Stimulated activated CD8-positive, alpha-beta memory T cell treated with anti-CD3 and anti-CD28 coated beads, Interleukin-15, amount 100 ng/mL, for 4 hours (primary cell): Measurements from ENCODE around the gene NLRP8.
"Not testable (repeated sequence)": the region's sequence is repeated elsewhere in the genome, so short reads cannot be mapped to it uniquely, and the experiment has no call there.

ENCODE experiments used
- DNase-seq, 2 donors: peaks; one replicate each; pipeline ENCODE4 v3.0.0-alpha.2; 2020; ENCODE audit warnings: low read depth in 2 of 2

The NLRP8 gene

GRCh38 chr19:55947532-55947931 lies at the start of gene NLRP8:
Gene NLRP8, plus strand, starts transcription at chr19:55947832.
- no peak for DNase-seq

- DNase-seq, result no peak
Observed at GRCh38 chr19:55898911-55899310, 48.7 kb upstream of the NLRP8 start.

GRCh38 chr19:55901369-55902079 lies 46.1 kb upstream of the NLRP8 start:
- no peak for DNase-seq

DNA sequence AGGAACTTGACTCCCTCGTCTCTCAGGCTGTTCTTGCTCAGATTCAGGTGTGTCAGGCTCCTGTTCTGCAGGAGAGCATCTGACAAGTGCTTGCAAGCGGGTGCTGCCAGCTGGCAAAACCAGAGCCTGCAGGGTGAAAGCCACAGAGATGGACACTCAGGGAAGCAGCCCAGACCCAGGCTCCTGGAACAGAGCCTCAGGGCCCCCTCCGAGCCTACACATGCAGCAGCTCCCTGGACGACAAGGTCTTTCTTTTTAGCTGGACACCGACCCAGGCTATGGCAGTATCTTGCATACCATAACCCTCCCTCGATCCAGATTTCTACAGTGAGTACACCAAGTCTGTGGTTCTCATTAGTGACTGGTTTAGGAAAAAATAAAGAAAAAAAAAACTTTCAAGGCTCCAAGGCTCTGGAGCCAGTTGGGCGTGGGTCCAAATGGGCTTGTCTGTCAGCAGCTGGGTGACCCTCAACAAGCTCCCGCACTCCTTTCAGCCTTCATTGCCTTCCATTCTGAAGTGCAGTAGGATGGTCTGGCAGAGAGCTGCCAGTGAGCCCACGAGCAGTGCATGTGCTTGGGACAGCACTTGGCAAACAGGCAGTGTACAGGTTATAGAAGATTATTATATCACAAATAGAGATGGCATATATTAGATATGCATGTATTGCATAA lies 45.4 kb upstream of the NLRP8 start:
- DNase-seq, result no peak

- no peak for DNase-seq
Observed at GRCh38 chr19:55907286-55907685, 40.3 kb upstream of the NLRP8 start.

GRCh38 chr19:55907746-55908145 lies 39.9 kb upstream of the NLRP8 start:
- no peak for DNase-seq

DNA sequence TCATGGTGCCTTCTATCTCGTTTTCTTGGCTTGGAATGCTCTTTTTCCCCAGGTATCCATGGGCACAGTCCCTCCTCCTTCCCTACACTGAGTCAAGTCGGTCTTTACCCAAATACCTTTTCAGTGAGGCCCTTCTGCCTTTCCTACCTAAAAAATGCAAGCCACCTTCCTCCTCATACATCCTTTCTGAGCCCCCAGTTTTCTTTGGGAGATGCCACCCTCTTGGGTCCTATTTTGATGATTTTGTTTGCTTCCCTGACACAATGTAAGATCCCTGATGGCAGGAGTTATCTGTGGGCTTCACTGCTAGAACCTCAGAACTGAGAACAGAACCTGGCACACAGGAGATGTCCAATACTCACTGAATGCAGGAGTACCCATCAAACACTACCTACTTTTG lies 37.8 kb upstream of the NLRP8 start:
- no peak for DNase-seq

DNA sequence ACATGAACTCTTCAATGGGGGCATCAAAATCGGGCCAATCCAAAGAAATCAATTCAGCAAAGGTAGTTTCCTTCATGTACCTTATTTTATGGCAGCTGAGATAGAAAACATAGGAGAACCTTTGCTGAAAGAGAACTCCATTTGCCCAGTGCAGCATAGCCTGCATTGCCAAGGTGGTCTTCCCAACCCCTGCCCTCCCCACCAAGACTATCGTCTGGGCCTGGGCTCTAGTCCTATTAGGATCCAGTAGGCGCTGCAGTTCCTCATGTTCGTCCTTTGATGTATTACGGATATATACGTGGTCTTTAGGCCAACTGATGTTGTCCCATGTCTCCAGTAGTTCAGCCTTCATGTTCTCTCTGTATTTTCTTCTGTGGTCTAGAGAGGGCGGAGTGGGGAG lies 34.7 kb upstream of the NLRP8 start:
- no peak for DNase-seq

- no peak for DNase-seq
Observed at GRCh38 chr19:55913643-55914268, 33.9 kb upstream of the NLRP8 start.

- no peak for DNase-seq
Observed at GRCh38 chr19:55923556-55923955, 24.1 kb upstream of the NLRP8 start.

GRCh38 chr19:55927991-55928390 lies 19.6 kb upstream of the NLRP8 start:
- no peak for DNase-seq

DNA sequence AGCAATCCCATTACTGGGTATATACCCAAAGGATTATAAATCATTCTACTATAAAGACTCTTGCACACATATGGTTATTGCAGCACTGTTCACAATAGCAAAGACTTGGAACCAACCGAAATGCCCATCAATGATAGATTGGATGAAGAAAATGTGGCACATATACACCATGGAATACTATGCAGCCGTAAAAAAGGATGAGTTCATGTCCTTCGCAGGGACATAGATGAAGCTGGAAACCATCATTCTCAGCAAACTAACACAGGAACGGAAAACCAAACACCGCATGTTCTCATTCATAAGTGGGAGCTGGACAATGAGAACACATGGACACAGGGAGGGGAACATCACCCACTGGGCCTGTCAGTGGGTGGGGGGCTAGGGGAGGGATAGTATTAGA lies 18.4 kb upstream of the NLRP8 start:
- DNase-seq, result not testable (repeated sequence)

GRCh38 chr19:55930996-55931515 lies 16.6 kb upstream of the NLRP8 start:
- no peak for DNase-seq

DNA sequence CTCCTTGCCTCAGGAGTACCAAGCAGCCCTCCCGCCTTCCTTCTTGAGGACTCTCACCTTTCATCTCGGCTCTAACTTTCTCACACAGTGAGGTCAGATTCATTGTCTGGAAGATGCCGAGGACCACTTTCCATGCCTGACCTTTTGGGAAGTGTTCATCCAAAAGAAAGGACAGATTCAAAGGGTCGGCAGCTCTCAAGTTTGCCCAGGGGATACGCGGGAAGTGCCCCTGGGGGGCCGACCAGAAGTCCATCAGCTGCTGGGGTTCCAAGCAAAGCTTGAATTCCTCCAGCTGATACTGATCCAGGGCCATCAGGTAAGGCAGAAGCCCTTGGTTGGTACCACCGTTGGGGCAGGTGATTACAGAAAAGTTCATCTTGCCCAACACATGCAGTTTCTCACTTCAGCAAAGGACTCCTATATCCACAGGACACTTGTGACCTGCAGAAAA lies 15.7 kb upstream of the NLRP8 start, which contains the start of gene NLRP13:
Gene NLRP13, minus strand, starts transcription at position 401 of the 451 bp plus-strand sequence. Its CDS starts 25 bp downstream, at position 376.
- no peak for DNase-seq

- no peak for DNase-seq
Observed at GRCh38 chr19:55935206-55935605, 12.4 kb upstream of the NLRP8 start.

GRCh38 chr19:55939206-55939605 lies 8.4 kb upstream of the NLRP8 start:
- no peak for DNase-seq

DNA sequence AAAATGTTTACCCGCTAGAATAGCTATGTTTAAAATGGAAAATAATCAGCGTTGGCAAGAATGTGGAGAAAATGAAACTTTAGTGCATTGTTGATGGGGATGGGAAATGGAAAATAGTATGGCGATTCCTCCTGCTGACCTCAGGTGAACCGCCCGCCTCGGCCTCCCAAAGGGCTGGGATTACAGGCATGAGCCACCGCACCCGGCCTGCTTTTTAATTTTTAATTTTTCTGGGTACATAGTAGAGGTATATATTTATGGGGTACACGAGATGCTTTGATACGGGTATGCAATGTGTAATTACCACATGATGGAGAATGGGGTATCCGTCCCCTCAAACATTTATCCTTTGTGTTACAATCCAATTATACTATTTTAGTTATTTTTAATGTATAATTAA lies 7.3 kb upstream of the NLRP8 start:
- no peak for DNase-seq

- DNase-seq, result not testable (repeated sequence)
Observed at GRCh38 chr19:55950566-55950965, 2.9 kb downstream of the NLRP8 start.

- no peak for DNase-seq
Observed at GRCh38 chr19:55956431-55956830, 8.8 kb downstream of the NLRP8 start.

DNA sequence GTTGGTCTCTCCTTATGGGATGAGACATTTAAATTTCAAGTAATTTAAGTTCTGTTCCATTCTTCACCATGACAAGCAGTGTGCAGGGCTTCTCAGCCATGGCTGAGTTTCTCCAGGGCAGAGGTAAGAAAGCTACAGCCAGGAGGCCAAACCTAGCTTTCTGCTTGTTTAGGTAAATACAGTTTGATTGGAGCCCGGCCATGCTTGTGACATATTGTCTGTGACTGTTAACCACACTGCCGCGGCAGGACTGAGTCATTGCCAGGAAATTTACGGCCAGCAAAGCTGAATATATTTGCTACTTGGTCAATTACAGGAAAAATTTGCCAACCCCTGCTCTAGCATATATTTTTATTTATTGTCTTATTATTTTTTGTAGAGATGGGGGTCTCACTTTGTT lies 10.7 kb downstream of the NLRP8 start:
- DNase-seq, result no peak

GRCh38 chr19:55959996-55960675 lies 12.5 kb downstream of the NLRP8 start:
- no peak for DNase-seq

DNA sequence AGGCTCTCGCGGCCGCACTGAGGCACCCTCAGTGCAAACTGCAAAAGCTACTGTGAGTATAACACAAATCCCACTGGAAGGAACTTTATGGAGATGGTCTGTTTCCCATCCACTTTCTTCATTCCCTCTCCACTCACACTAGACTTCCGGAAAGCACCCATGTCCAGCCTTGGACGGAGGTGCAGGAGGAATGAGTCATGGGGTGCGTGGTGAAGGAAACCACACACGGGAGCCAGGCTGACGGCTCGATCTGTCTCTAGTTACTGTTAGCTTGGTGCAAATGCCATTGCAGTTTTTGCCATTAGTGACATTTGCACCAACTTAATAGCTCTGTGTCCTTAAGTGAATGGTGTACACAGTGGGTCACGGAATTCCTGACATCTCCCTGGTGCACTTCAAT lies 14.6 kb downstream of the NLRP8 start:
- no peak for DNase-seq
